Measurements from ENCODE around the gene KCNK6. TPM values are rescaled to one million over a fixed set of nuclear protein-coding genes. Genes with fewer than 3 reads are reported as not detected.

Gene KCNK6
- total and polyA plus RNA-seq, 2 donors (not counting 1 experiment from before 2014, with no cell fraction given) = 3.4 to 3.7 TPM

- WGBS (ENCODE audit: insufficient coverage) = 95% methylated on average over 2 of the region's 5 CpGs
- H3K9me3 Mint-ChIP-seq (ENCODE audit: insufficient read depth) = no peaks in the 10 kb centered on the region
- Histone ChIP-seq H3K9ac (ENCODE audit: low read length) (no peak overlapping the region), H3K4me1 (ENCODE audit: control insufficient read depth in 2 of 2, insufficient read depth in 2 of 2, low read length in 2 of 2) (peaks cover under 1 to 3% of the 10 kb centered on the region in 2 donors), H3K4me3 (ENCODE audit: control extremely low read depth in 1 of 5, extremely low read depth in 1 of 5, insufficient read depth in 1 of 5, low read depth in 2 of 5, low read length in 4 of 5) (no peak overlapping the region), H3K9me3 (ENCODE audit: control extremely low read depth in 1 of 3, control insufficient read depth in 2 of 3, insufficient read depth in 1 of 3, low read length in 2 of 3) (no peaks in the 10 kb centered on the region), H3K27me3 (replicated peaks in 1 of 4; ENCODE audit: control extremely low read depth in 1 of 4, control insufficient read depth in 3 of 4, insufficient read depth in 4 of 4, low read length in 3 of 4) (no peaks in the 10 kb centered on the region), H3K79me2 (ENCODE audit: control insufficient read depth, insufficient read depth, low read length) (peaks cover 74% of the 10 kb centered on the region), H3K36me3 (replicated peaks in 1 of 2; ENCODE audit: control extremely low read depth in 1 of 2, control insufficient read depth in 1 of 2, extremely low read depth in 1 of 2, insufficient read depth in 2 of 2, low read length in 1 of 2) (no peaks in the 10 kb centered on the region), H3K27ac (ENCODE audit: low read length in 2 of 2) (no peak overlapping the region), H3K4me2 (replicated peaks; ENCODE audit: low read depth, low read length, poor library complexity, severe bottlenecking) (no peak overlapping the region), H4K20me1 (ENCODE audit: control insufficient read depth, insufficient read depth, low read length, poor library complexity, severe bottlenecking) (peaks cover 12% of the 10 kb centered on the region), H2AFZ (ENCODE audit: insufficient read depth, low read depth, low read length, poor library complexity, severe bottlenecking) (no peak overlapping the region)
- no peak overlapping the region for H3K27ac Mint-ChIP-seq
- H3K4me1 Mint-ChIP-seq = peaks cover 25% of the 10 kb centered on the region
- no peak overlapping the region for H3K4me3 Mint-ChIP-seq
- POLR2A ChIA-PET = no interaction called here
- TF ChIP-seq CTCF (IDR thresholded peaks at IDR 0.05) (no peak), EZH2 (IDR thresholded peaks at IDR 0.05; ENCODE audit: borderline replicate concordance, insufficient read depth, low read depth, low read length, poor library complexity, severe bottlenecking) (no peak)
- H3K27me3 Mint-ChIP-seq = no peaks in the 10 kb centered on the region
- DNase-seq (no peak), ATAC-seq (ENCODE audit: low read depth) (no peak)
- CTCF ChIA-PET = no interaction called here
- intact Hi-C loops (cut with micrococcal nuclease) = no loop called here
These were observed 49.0 kb upstream of the KCNK6 start for GRCh38 chr19:38270587-38271167.

DNA sequence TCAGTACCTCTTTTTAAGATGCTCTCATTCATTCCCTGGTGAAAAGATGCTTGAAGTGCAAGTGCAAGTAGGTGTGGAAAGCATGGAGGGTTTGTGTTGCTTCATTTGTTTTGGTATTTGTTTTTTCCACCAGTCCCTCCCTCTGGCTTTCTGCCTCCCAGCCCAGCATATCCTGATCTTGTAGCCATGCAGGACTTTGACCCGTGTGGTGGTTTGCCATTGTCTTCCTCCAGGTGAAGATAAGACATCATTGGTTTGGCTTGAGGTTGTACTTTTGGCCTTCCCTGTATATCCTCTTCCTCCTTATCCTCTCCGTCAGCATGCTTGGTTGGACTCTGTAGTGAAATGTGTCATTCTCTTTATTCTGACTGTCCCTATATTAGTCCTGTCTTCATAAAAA is 46.1 kb upstream of the KCNK6 start:
- H3K9ac ChIP-seq (ENCODE audit: low read length) = no peak overlapping the region
- TF ChIP-seq EZH2 (IDR thresholded peaks at IDR 0.05; ENCODE audit: borderline replicate concordance, insufficient read depth, low read depth, low read length, poor library complexity, severe bottlenecking) = no peak
- TF ChIP-seq CTCF (IDR thresholded peaks at IDR 0.05) = no peak
- CTCF ChIA-PET = interaction anchor here (0.6 kb wide), 1 partner anchor 17 kb away, joined by 3 read pairs; no protein-coding TSS in a partner anchor
- no peaks in the 10 kb centered on the region for H3K27me3 Mint-ChIP-seq
- H3K36me3 ChIP-seq (replicated peaks in 1 of 2; ENCODE audit: control extremely low read depth in 1 of 2, control insufficient read depth in 1 of 2, extremely low read depth in 1 of 2, insufficient read depth in 2 of 2, low read length in 1 of 2) = no peaks in the 10 kb centered on the region
- H3K4me2 ChIP-seq (replicated peaks; ENCODE audit: low read depth, low read length, poor library complexity, severe bottlenecking) = no peak overlapping the region
- no CpG with 5 or more reads among the region's 2 CpGs for WGBS (ENCODE audit: insufficient coverage)
- no peak overlapping the region for H3K27ac Mint-ChIP-seq
- H3K79me2 ChIP-seq (ENCODE audit: control insufficient read depth, insufficient read depth, low read length) = peaks cover 66% of the 10 kb centered on the region
- H2AFZ ChIP-seq (ENCODE audit: insufficient read depth, low read depth, low read length, poor library complexity, severe bottlenecking) = no peak overlapping the region
- no peak overlapping the region for H3K27ac ChIP-seq (ENCODE audit: low read length in 2 of 2)
- H3K27me3 ChIP-seq (replicated peaks in 1 of 4; ENCODE audit: control extremely low read depth in 1 of 4, control insufficient read depth in 3 of 4, insufficient read depth in 4 of 4, low read length in 3 of 4) = no peaks in the 10 kb centered on the region
- ATAC-seq (ENCODE audit: low read depth) = no peak
- peaks cover 5% of the 10 kb centered on the region for H3K4me1 Mint-ChIP-seq
- intact Hi-C loops (cut with micrococcal nuclease) = no loop called here
- no peak for DNase-seq
- H3K4me1 ChIP-seq (ENCODE audit: control insufficient read depth in 2 of 2, insufficient read depth in 2 of 2, low read length in 2 of 2) = no peaks in the 10 kb centered on the region
- no peak overlapping the region for H3K4me3 Mint-ChIP-seq
- no peaks in the 10 kb centered on the region for H3K9me3 Mint-ChIP-seq (ENCODE audit: insufficient read depth)
- POLR2A ChIA-PET = no interaction called here
- H3K4me3 ChIP-seq (ENCODE audit: control extremely low read depth in 1 of 5, extremely low read depth in 1 of 5, insufficient read depth in 1 of 5, low read depth in 2 of 5, low read length in 4 of 5) = no peak overlapping the region
- peaks cover 12% of the 10 kb centered on the region for H4K20me1 ChIP-seq (ENCODE audit: control insufficient read depth, insufficient read depth, low read length, poor library complexity, severe bottlenecking)
- no peaks in the 10 kb centered on the region for H3K9me3 ChIP-seq (ENCODE audit: control extremely low read depth in 1 of 3, control insufficient read depth in 2 of 3, insufficient read depth in 1 of 3, low read length in 2 of 3)
